ENCODE data around the gene DIAPH2. TPM values are rescaled to one million over a fixed set of nuclear protein-coding genes. Genes with fewer than 3 reads are reported as not detected.

The DIAPH2 gene
- total and polyA plus RNA-seq, 2 experiments from 2014 or later: 16.2 to 56.6 TPM

DNA sequence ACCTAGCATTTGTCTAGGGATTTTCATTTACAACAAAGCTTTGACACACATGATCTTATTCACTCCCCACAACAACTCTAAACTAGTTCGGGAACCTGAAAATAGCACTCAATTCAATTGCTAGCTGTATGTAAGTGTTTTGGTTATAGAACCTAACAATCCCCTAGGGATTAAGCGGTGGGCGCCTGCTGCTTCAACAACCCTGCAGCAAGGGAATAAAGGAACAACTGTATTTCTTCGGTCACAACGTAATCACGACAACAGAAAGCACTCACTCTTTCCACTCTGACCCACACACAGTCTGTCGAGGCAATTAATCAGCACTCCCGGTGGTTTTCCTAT, 674 bp upstream of the DIAPH2 start:
- Mint-ChIP-seq H3K27ac (no peak overlapping the region), H3K36me3 (ENCODE audit: low read depth) (no peaks in the 10 kb centered on the region), H3K9me3 (no peaks in the 10 kb centered on the region), H3K27me3 (ENCODE audit: insufficient read depth, low read depth, poor library complexity) (peaks cover 3% of the 10 kb centered on the region), H3K4me3 (peak overlapping the region; percentile 90), H3K4me1 (peaks cover 19% of the 10 kb centered on the region)
- H3K27ac ChIP-seq (ENCODE audit: low read depth): no peak overlapping the region
- no peaks in the 10 kb centered on the region for H3F3A ChIP-seq (replicated peaks; ENCODE audit: low read depth)
- peak overlapping the region; percentile 69 for H3K4me3 ChIP-seq
- peaks cover 19% of the 10 kb centered on the region; the same call in 1 of the 2 replicates for H3K4me1 ChIP-seq (ENCODE audit: insufficient read depth)
- DNase-seq (ENCODE audit: low spot score) (no peak), ATAC-seq (no peak)
- TF ChIP-seq STAT1 (IDR thresholded peaks at IDR 0.05; ENCODE audit: unreplicated experiment) (no peak), ZNF462 (CRISPR knock-in tag; IDR thresholded peaks at IDR 0.05) (no peak), POLR2AphosphoS5 (IDR thresholded peaks at IDR 0.05; ENCODE audit: low read depth) (no peak), EZH2phosphoT487 (IDR thresholded peaks at IDR 0.05; ENCODE audit: unreplicated experiment) (no peak), ZNF114 (CRISPR knock-in tag; IDR thresholded peaks at IDR 0.05) (no peak)
- no peaks in the 10 kb centered on the region for H3K27me3 ChIP-seq (ENCODE audit: insufficient read depth)
- H4K20me1 ChIP-seq (replicated peaks; ENCODE audit: insufficient read depth): no peaks in the 10 kb centered on the region
- no peaks in the 10 kb centered on the region for H3K36me3 ChIP-seq (ENCODE audit: insufficient read depth)
- H2AFZ ChIP-seq: no peak overlapping the region
- no peaks in the 10 kb centered on the region for H3K9me2 ChIP-seq (ENCODE audit: insufficient read depth)
- H3K4me2 ChIP-seq: peak overlapping the region; percentile 82
- H3K79me2 ChIP-seq (replicated peaks; ENCODE audit: insufficient read depth): no peaks in the 10 kb centered on the region; the same call in 1 of the 2 replicates

Measured in GM23338 (cell line).